K562 (cell line): Measurements from ENCODE around the gene ABCB6. TPM values are rescaled to one million over a fixed set of nuclear protein-coding genes. Genes with fewer than 3 reads are reported as not detected.

Experiments
- ATAC-seq: fragments of 200-7000 bp; cut with Tn5 transposase; 3 replicates; pipeline ENCODE4 v1.9.1; 2020; ENCODE audit warnings: moderate library complexity
- BruUV-seq: library from RNA; stranded (reverse); fragments of 400-500 nt; replicated peaks from 2 replicates; lab custom pipeline; 2021; lab: Mats Ljungman, UMichigan
- CTCF ChIA-PET: fragments of 300-600 bp; formaldehyde crosslinking; extraction: SDS; loops from one replicate; lab custom pipeline; 2021; ENCODE audit warnings: low intra/inter-chr PET ratio; lab: Yijun Ruan, JAX
- POLR2A ChIA-PET: fragments of 300-600, 350-650 bp; sonication (Branson Sonifier 250); formaldehyde crosslinking; extraction: SDS; loops from one replicate; lab custom pipeline; 2021; ENCODE audit warnings: antibody characterized with exemption, inconsistent platforms; lab: Yijun Ruan, JAX
- DNase-seq, 4 experiments: peaks; one replicate each; pipeline versions ENCODE4 v3.0.0 to v3.0.0-alpha.2; 2011 to 2018; ENCODE audit warnings: low spot score in 3 of 4, mixed read lengths in 3 of 4; ENCODE audit errors: extremely low read depth in 1 of 4
- FAIRE-seq: peaks from 2 replicates; lab custom pipeline; 2011; peaks lifted over from hg19 to GRCh38; lab: Jason Lieb, UNC
- H2AFZ ChIP-seq: 2 replicates; pipeline ENCODE4 v1.6.0; 2011; ENCODE audit warnings: low read depth, low read length, control low read depth, inconsistent platforms
- H3K27ac ChIP-seq: fragments of 200-600 bp; 3 replicates; pipeline ENCODE4 v1.8.0; 2011; ENCODE audit warnings: low read depth, mild to moderate bottlenecking, control low read depth, inconsistent platforms, low read length, moderate library complexity, mixed read lengths; ENCODE audit errors: extremely low read depth
- H3K27me3 ChIP-seq, 2 experiments: fragments of 300-600 bp in 1 of 2; 2 replicates in 1 of 2; 3 replicates in 1 of 2; pipeline versions ENCODE4 v1.6.0 to v1.8.0; 2011; ENCODE audit warnings: inconsistent platforms in 2 of 2, low read length in 2 of 2, mild to moderate bottlenecking in 1 of 2, mixed read lengths in 1 of 2, moderate library complexity in 1 of 2; ENCODE audit not compliant: control insufficient read depth in 2 of 2, insufficient read depth in 2 of 2
- H3K36me3 ChIP-seq: fragments of 300-600 bp; 3 replicates; pipeline ENCODE4 v1.8.0; 2011; ENCODE audit warnings: mild to moderate bottlenecking, low read length, inconsistent platforms; ENCODE audit not compliant: control insufficient read depth, insufficient read depth
- H3K4me1 ChIP-seq, 2 experiments: fragments of 200-600 bp in 1 of 2; replicated peaks in 1 of 2; 2 replicates in 1 of 2; 3 replicates in 1 of 2; pipeline versions ENCODE4 v1.5.1 to v1.8.0; 2011; ENCODE audit warnings: inconsistent platforms in 2 of 2, low read length in 2 of 2, mild to moderate bottlenecking in 1 of 2, mixed read lengths in 1 of 2, moderate library complexity in 1 of 2; ENCODE audit not compliant: control insufficient read depth in 2 of 2, insufficient read depth in 2 of 2
- H3K4me2 ChIP-seq: 2 replicates; pipeline ENCODE4 v1.6.1; 2011; ENCODE audit warnings: low read length, control low read depth, inconsistent platforms, mixed read lengths; ENCODE audit not compliant: insufficient read depth
- H3K4me3 ChIP-seq: fragments of 200-600 bp; sonication (generic), shearing (Covaris generic); 2 replicates; pipeline ENCODE4 v1.5.1; 2016; ENCODE audit warnings: control low read depth, inconsistent platforms
- H3K79me2 ChIP-seq: fragments of 200-600 bp; 3 replicates; pipeline ENCODE4 v1.8.0; 2011; ENCODE audit warnings: low read length, inconsistent platforms; ENCODE audit not compliant: control insufficient read depth, insufficient read depth
- H3K9ac ChIP-seq, 2 experiments: 2 replicates each; pipeline versions ENCODE4 v1.6.0 to v1.6.1; 2011; ENCODE audit warnings: low read depth in 2 of 2, low read length in 2 of 2, control low read depth in 1 of 2, inconsistent platforms in 1 of 2, mild to moderate bottlenecking in 1 of 2, mixed read lengths in 1 of 2; ENCODE audit not compliant: insufficient read depth in 1 of 2
- H3K9me1 ChIP-seq: one replicate; pipeline ENCODE4 v1.6.0; 2011; ENCODE audit warnings: inconsistent platforms, mild to moderate bottlenecking, low read length, moderate library complexity; ENCODE audit not compliant: control insufficient read depth, insufficient read depth
- H3K9me3 ChIP-seq: replicated peaks from 2 replicates; pipeline ENCODE4 v1.5.1; 2011; ENCODE audit warnings: low read depth, low read length, inconsistent platforms; ENCODE audit not compliant: control insufficient read depth, insufficient read depth
- H4K20me1 ChIP-seq: replicated peaks from 2 replicates; pipeline ENCODE4 v1.6.1; 2011; ENCODE audit warnings: low read length, inconsistent platforms, mixed read lengths; ENCODE audit not compliant: control insufficient read depth, insufficient read depth
- CBX1 ChIP-seq: sonication (generic); IDR thresholded peaks from 2 replicates; pipeline ENCODE4 v1.6.1; 2016; ENCODE audit warnings: antibody characterized with exemption, low read depth, mild to moderate bottlenecking
- GABPB1 ChIP-seq: sonication (generic); formaldehyde crosslinking; IDR thresholded peaks from 2 replicates; pipeline ENCODE4 v1.8.0; 2022; ENCODE audit warnings: mild to moderate bottlenecking, missing genetic modification reagents
- HNRNPUL1 ChIP-seq: fragments of 200-400 bp; formaldehyde crosslinking; IDR thresholded peaks from 2 replicates; pipeline ENCODE4 v1.6.1; 2017; ENCODE audit warnings: low read length
- KLF16 ChIP-seq: IDR thresholded peaks from 2 replicates; pipeline ENCODE4 v1.6.1; 2016; ENCODE audit warnings: antibody characterized with exemption
- MIER1 ChIP-seq: fragments of 450-650 bp; IDR thresholded peaks from 2 replicates; pipeline ENCODE4 v1.6.1; 2016; ENCODE audit warnings: antibody characterized with exemption, mild to moderate bottlenecking, low read depth
- NCOA6 ChIP-seq: fragments of 450-650 bp; IDR thresholded peaks from 2 replicates; pipeline ENCODE4 v1.6.1; 2017; ENCODE audit warnings: mild to moderate bottlenecking
- NEUROD1 ChIP-seq: fragments of 150-350 bp; IDR thresholded peaks from 2 replicates; pipeline ENCODE4 v1.6.1; 2014; ENCODE audit warnings: borderline replicate concordance, low read length, low read depth; ENCODE audit not compliant: partially characterized antibody
- PURB ChIP-seq: sonication (generic); formaldehyde crosslinking; IDR thresholded peaks from 2 replicates; pipeline ENCODE4 v1.9.0; 2021; ENCODE audit warnings: low read depth, mild to moderate bottlenecking, missing genetic modification reagents
- SIRT6 ChIP-seq: IDR thresholded peaks from one replicate; pipeline ENCODE4 v1.6.1; 2012; ENCODE audit warnings: low read depth, mild to moderate bottlenecking, control low read depth, inconsistent platforms, low read length, moderate library complexity
- SMAD1 ChIP-seq: fragments of 150-350 bp; IDR thresholded peaks from 2 replicates; pipeline ENCODE4 v1.6.1; 2014; ENCODE audit warnings: low read length, low read depth; ENCODE audit not compliant: partially characterized antibody
- SMARCE1 ChIP-seq: fragments of 450-650 bp; IDR thresholded peaks from 2 replicates; pipeline ENCODE4 v1.7.1; 2016; ENCODE audit warnings: mild to moderate bottlenecking
- ZNF253 ChIP-seq: fragments of 250-450 bp; sonication (Bioruptor Pico); conservative IDR thresholded peaks from 2 replicates; pipeline ENCODE4 v1.6.1; 2021; ENCODE audit warnings: mild to moderate bottlenecking
- ZNF280A ChIP-seq: fragments of 450-650 bp; IDR thresholded peaks from 2 replicates; pipeline ENCODE4 v1.6.1; 2018; ENCODE audit warnings: mild to moderate bottlenecking, low read depth; ENCODE audit not compliant: partially characterized antibody
- ZNF316 ChIP-seq: fragments of 450-650 bp; IDR thresholded peaks from 2 replicates; pipeline ENCODE4 v1.6.1; 2016
- WGBS: fragments of 100-300 bp; shearing (Covaris generic); methylation state at CpG from one replicate; pipeline ENCODE4 v1.1.6; 2016; ENCODE audit warnings: low coverage, mixed read lengths; ENCODE audit not compliant: insufficient coverage; ENCODE audit errors: missing lambda C conversion rate; 5-methylcytosine and 5-hydroxymethylcytosine counted together
- in situ Hi-C: fragments of 300-500 bp; cut with MboI; formaldehyde crosslinking; loops from 4 replicates; pipeline ENCODE4 v1.15.0; 2018; ENCODE audit warnings: inconsistent platforms, mixed read lengths
- intact Hi-C: fragments of 100-400 bp; cut with micrococcal nuclease; formaldehyde crosslinking; loops from 2 replicates; pipeline ENCODE4 v1.14.2; 2022
- polyA plus RNA-seq, 8 experiments: library from polyadenylated mRNA; depleted of rRNA in 4 of 8; stranded (reverse) in 5 of 8; unstranded in 3 of 8; fragments of >200 nt; fragmentation: Nextera tagmentation in 2 of 8; fragmentation: Illumina TruSeq in 1 of 8; extraction: Ambion mirVana in 2 of 8; extraction: Trizol in 1 of 8; gene quantifications; 2 replicates each; pipeline versions ENCODE4 v1.2.1 to v1.2.3, GENCODE V29; 2011 to 2014; ENCODE audit warnings: inconsistent platforms in 1 of 8, missing spikeins in 1 of 8
- total RNA-seq, 7 experiments: library from RNA; depleted of rRNA in 6 of 7; stranded (reverse); fragments of >200 nt in 6 of 7; fragmentation: Illumina TruSeq in 2 of 7; extraction: Trizol in 2 of 7; gene quantifications; 2 replicates each; pipeline versions ENCODE4 v1.2.1 to v1.2.3, GENCODE V29; 2011 to 2021; ENCODE audit warnings: low replicate concordance in 1 of 7
- TF ChIP-seq, protein P1 (sequence below): sonication (generic); formaldehyde crosslinking; IDR thresholded peaks from 2 replicates; pipeline ENCODE4 v1.8.1; 2023; ENCODE audit warnings: mild to moderate bottlenecking, missing genetic modification reagents
- TF ChIP-seq, protein P2 (sequence below): fragments of 450-650 bp; IDR thresholded peaks from 2 replicates; pipeline ENCODE4 v1.6.1; 2016

Gene ABCB6
- total and polyA plus RNA-seq, 9 of the 15 experiments (the other 6 are each of a cell fraction or from before 2014, with no cell fraction given): 3.7 to 29.8 (median 16.8) TPM

DNA sequence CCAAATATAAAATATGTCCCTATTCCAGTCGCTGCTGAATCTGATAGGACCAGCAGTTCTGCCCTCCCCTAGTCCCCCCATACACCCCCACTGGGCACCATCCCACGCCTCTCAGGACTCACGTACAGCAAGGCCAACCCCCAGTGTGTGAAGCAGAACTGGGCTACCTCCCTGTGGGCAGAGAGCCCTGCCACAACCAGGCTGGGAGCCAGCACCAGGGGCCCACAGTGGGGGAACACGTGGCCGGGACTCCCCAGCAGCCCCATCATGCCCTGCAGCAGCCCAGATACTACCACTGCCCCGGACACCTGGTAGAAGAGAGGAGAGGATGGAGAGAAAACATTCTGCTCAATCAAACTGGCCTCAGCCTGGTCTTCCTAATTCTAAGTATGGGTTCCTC is 50.2 kb downstream of the ABCB6 start (continued):
- TF ChIP-seq ZNF280A (no peak), CBX1 (no peak), KLF16 (no peak)

GRCh38 chr2:219167997-219168396 is 50.8 kb downstream of the ABCB6 start:
- CTCF ChIA-PET: no interaction called here
- Histone ChIP-seq H3K27me3 (no peaks in the 10 kb centered on the region), H3K9ac (no peak overlapping the region), H3K79me2 (no peaks in the 10 kb centered on the region), H3K9me1 (no peaks in the 10 kb centered on the region), H2AFZ (no peak overlapping the region), H4K20me1 (no peaks in the 10 kb centered on the region), H3K27ac (no peak overlapping the region), H3K4me2 (no peak overlapping the region), H3K4me1 (peaks cover 3 to 4% of the 10 kb centered on the region in 2 experiments; a peak in 3 of 5 replicates), H3K9me3 (no peaks in the 10 kb centered on the region), H3K4me3 (no peak overlapping the region), H3K36me3 (peaks cover 12% of the 10 kb centered on the region; the same call in 2 of the 3 replicates)
- POLR2A ChIA-PET: no interaction called here
- BruUV-seq: no TSS peak
- 26% methylated on average over 5 of the region's 5 CpGs for WGBS
- ATAC-seq: no peak
- in situ Hi-C loops: no loop called here
- no peak for FAIRE-seq
- intact Hi-C loops: no loop called here
- no peak for DNase-seq
- TF ChIP-seq NEUROD1 (no peak), SMAD1 (no peak), GABPB1 (no peak), PURB (CRISPR knock-in tag) (no peak), ZNF316 (no peak), ZNF253 (CRISPR knock-in tag) (no peak), SIRT6 (no peak), HNRNPUL1 (no peak), MIER1 (no peak), SMARCE1 (no peak), NCOA6 (no peak)
- TF ChIP-seq, protein P1, sequence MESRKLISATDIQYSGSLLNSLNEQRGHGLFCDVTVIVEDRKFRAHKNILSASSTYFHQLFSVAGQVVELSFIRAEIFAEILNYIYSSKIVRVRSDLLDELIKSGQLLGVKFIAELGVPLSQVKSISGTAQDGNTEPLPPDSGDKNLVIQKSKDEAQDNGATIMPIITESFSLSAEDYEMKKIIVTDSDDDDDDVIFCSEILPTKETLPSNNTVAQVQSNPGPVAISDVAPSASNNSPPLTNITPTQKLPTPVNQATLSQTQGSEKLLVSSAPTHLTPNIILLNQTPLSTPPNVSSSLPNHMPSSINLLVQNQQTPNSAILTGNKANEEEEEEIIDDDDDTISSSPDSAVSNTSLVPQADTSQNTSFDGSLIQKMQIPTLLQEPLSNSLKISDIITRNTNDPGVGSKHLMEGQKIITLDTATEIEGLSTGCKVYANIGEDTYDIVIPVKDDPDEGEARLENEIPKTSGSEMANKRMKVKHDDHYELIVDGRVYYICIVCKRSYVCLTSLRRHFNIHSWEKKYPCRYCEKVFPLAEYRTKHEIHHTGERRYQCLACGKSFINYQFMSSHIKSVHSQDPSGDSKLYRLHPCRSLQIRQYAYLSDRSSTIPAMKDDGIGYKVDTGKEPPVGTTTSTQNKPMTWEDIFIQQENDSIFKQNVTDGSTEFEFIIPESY: no peak
- TF ChIP-seq, protein P2, sequence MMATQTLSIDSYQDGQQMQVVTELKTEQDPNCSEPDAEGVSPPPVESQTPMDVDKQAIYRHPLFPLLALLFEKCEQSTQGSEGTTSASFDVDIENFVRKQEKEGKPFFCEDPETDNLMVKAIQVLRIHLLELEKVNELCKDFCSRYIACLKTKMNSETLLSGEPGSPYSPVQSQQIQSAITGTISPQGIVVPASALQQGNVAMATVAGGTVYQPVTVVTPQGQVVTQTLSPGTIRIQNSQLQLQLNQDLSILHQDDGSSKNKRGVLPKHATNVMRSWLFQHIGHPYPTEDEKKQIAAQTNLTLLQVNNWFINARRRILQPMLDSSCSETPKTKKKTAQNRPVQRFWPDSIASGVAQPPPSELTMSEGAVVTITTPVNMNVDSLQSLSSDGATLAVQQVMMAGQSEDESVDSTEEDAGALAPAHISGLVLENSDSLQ: no peak
